ENCODE data around the gene CCSAP.
A peak's percentile ranks its signal among the peaks of the same experiment; 100 is the strongest.
"Not testable (repeated sequence)": the region's sequence is repeated elsewhere in the genome, so short reads cannot be mapped to it uniquely, and the experiment has no call there.

The CCSAP gene

GRCh38 chr1:229349463-229350385 is 6.9 kb upstream of the CCSAP start:
- no peak for DNase-seq
- TF ChIP-seq POLR2A (IDR thresholded peaks at IDR 0.05; ENCODE audit: low read length): no peak
- TF ChIP-seq GATA1 (IDR thresholded peaks at IDR 0.05; ENCODE audit: low read depth, low read length): no peak

GRCh38 chr1:229347528-229347927 is 4.7 kb upstream of the CCSAP start:
- no peak for DNase-seq
- no peak for TF ChIP-seq GATA1 (IDR thresholded peaks at IDR 0.05; ENCODE audit: low read depth, low read length)

GRCh38 chr1:229344937-229345684 is 2.3 kb upstream of the CCSAP start:
- no peak for DNase-seq
- TF ChIP-seq POLR2A (IDR thresholded peaks at IDR 0.05; ENCODE audit: low read length) (no peak), GATA1 (IDR thresholded peaks at IDR 0.05; ENCODE audit: low read depth, low read length) (no peak)

- no peak for DNase-seq
- TF ChIP-seq GATA1 (IDR thresholded peaks at IDR 0.05; ENCODE audit: low read depth, low read length): no peak
- no peak for TF ChIP-seq POLR2A (IDR thresholded peaks at IDR 0.05; ENCODE audit: low read length)
Observed at GRCh38 chr1:229344139-229344538, 1.3 kb upstream of the CCSAP start.

GRCh38 chr1:229341774-229342655 is 832 bp downstream of the CCSAP start:
- peak; percentile 86 to 91 for DNase-seq
- no peak for TF ChIP-seq GATA1 (IDR thresholded peaks at IDR 0.05; ENCODE audit: low read depth, low read length)
- peak; percentile 43 for TF ChIP-seq POLR2A (IDR thresholded peaks at IDR 0.05; ENCODE audit: low read length)

- no peak for DNase-seq
- no peak for TF ChIP-seq POLR2A (IDR thresholded peaks at IDR 0.05; ENCODE audit: low read length)
- TF ChIP-seq GATA1 (IDR thresholded peaks at IDR 0.05; ENCODE audit: low read depth, low read length): no peak
Observed at GRCh38 chr1:229340496-229340895, 2.4 kb downstream of the CCSAP start.

- DNase-seq: peak in 1 of 2 experiments; percentile 14
- TF ChIP-seq GATA1 (IDR thresholded peaks at IDR 0.05; ENCODE audit: low read depth, low read length) (no peak), POLR2A (IDR thresholded peaks at IDR 0.05; ENCODE audit: low read length) (no peak)
Observed at GRCh38 chr1:229339520-229339919, 3.3 kb downstream of the CCSAP start.

- TF ChIP-seq POLR2A (IDR thresholded peaks at IDR 0.05; ENCODE audit: low read length): no peak
- DNase-seq: no peak
Observed at GRCh38 chr1:229339086-229339485, 3.8 kb downstream of the CCSAP start.

GRCh38 chr1:229336345-229336744 is 6.5 kb downstream of the CCSAP start:
- TF ChIP-seq GATA1 (IDR thresholded peaks at IDR 0.05; ENCODE audit: low read depth, low read length) (no peak), POLR2A (IDR thresholded peaks at IDR 0.05; ENCODE audit: low read length) (no peak)
- no peak for DNase-seq

- DNase-seq: no peak
- no peak for TF ChIP-seq POLR2A (IDR thresholded peaks at IDR 0.05; ENCODE audit: low read length)
- TF ChIP-seq GATA1 (IDR thresholded peaks at IDR 0.05; ENCODE audit: low read depth, low read length): no peak
Observed at GRCh38 chr1:229334716-229335115, 8.1 kb downstream of the CCSAP start.

- no peak for DNase-seq
- TF ChIP-seq POLR2A (IDR thresholded peaks at IDR 0.05; ENCODE audit: low read length) (no peak), GATA1 (IDR thresholded peaks at IDR 0.05; ENCODE audit: low read depth, low read length) (no peak)
Observed at GRCh38 chr1:229334269-229334668, 8.6 kb downstream of the CCSAP start.

GRCh38 chr1:229328598-229329362 is 14.1 kb downstream of the CCSAP start:
- DNase-seq: no peak
- no peak for TF ChIP-seq GATA1 (IDR thresholded peaks at IDR 0.05; ENCODE audit: low read depth, low read length)
- TF ChIP-seq POLR2A (IDR thresholded peaks at IDR 0.05; ENCODE audit: low read length): no peak

- not testable (repeated sequence) for DNase-seq
Observed at GRCh38 chr1:229327765-229328164, 15.1 kb downstream of the CCSAP start.

All from erythroblast (primary cell).